ENCODE measurements around the gene RPS21. TPM values are rescaled to one million over a fixed set of nuclear protein-coding genes. Genes with fewer than 3 reads are reported as not detected.

RPS21 gene
- total and polyA plus RNA-seq, 9 of the 15 experiments (the other 6 are each of a cell fraction or from before 2014, with no cell fraction given): 1,380 to 5,647 (median 3,091) TPM

GRCh38 chr20:62365814-62366369 is 21.0 kb upstream of the RPS21 start (continued):
- TF ChIP-seq SRF (CRISPR knock-in tag; IDR thresholded peaks at IDR 0.05) (peak in 1 of 2 experiments; percentile 35; a peak in 1 of 4 replicates), ESRRA (IDR thresholded peaks at IDR 0.05; ENCODE audit: borderline replicate concordance, low read depth) (no peak), ASH1L (IDR thresholded peaks at IDR 0.05; ENCODE audit: borderline replicate concordance, low read depth, partially characterized antibody) (no peak), BACH1 (tag; IDR thresholded peaks at IDR 0.05) (no peak), FOXA1 (IDR thresholded peaks at IDR 0.05; ENCODE audit: borderline replicate concordance) (no peak), FOXJ3 (CRISPR knock-in tag; IDR thresholded peaks at IDR 0.05) (no peak), ZFX (CRISPR knock-in tag; IDR thresholded peaks at IDR 0.05) (peak; percentile 53), SRSF3 (IDR thresholded peaks at IDR 0.05; ENCODE audit: insufficient read depth, low read length) (no peak), KLF13 (tag; IDR thresholded peaks at IDR 0.05; ENCODE audit: borderline replicate concordance, low read depth) (no peak), MBD1 (CRISPR knock-in tag; IDR thresholded peaks at IDR 0.05) (no peak), ZNF232 (CRISPR knock-in tag; IDR thresholded peaks at IDR 0.05) (no peak), TRIM28 (IDR thresholded peaks at IDR 0.05) (no peak), LCOR (CRISPR knock-in tag; IDR thresholded peaks at IDR 0.05) (0 out of 2 replicates have a peak, but pooled peaks have one; percentile 40), ARID2 (IDR thresholded peaks at IDR 0.05) (no peak), DNMT1 (IDR thresholded peaks at IDR 0.05) (no peak), ZNF384 (IDR thresholded peaks at IDR 0.05; ENCODE audit: low read depth, low read length) (no peak), WHSC1 (IDR thresholded peaks at IDR 0.05; ENCODE audit: low read length) (no peak), ZNF583 (CRISPR knock-in tag; IDR thresholded peaks at IDR 0.05) (no peak), CREB1 (IDR thresholded peaks at IDR 0.05) (no peak), CREB1 (CRISPR knock-in tag; IDR thresholded peaks at IDR 0.05) (0 out of 2 replicates have a peak, but pooled peaks have one; percentile 26)
- TF ChIP-seq, protein P1, sequence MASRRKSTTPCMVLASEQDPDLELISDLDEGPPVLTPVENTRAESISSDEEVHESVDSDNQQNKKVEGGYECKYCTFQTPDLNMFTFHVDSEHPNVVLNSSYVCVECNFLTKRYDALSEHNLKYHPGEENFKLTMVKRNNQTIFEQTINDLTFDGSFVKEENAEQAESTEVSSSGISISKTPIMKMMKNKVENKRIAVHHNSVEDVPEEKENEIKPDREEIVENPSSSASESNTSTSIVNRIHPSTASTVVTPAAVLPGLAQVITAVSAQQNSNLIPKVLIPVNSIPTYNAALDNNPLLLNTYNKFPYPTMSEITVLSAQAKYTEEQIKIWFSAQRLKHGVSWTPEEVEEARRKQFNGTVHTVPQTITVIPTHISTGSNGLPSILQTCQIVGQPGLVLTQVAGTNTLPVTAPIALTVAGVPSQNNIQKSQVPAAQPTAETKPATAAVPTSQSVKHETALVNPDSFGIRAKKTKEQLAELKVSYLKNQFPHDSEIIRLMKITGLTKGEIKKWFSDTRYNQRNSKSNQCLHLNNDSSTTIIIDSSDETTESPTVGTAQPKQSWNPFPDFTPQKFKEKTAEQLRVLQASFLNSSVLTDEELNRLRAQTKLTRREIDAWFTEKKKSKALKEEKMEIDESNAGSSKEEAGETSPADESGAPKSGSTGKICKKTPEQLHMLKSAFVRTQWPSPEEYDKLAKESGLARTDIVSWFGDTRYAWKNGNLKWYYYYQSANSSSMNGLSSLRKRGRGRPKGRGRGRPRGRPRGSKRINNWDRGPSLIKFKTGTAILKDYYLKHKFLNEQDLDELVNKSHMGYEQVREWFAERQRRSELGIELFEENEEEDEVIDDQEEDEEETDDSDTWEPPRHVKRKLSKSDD (conservative IDR thresholded peaks at IDR 0.05; ENCODE audit: low read length): no peak
- TF ChIP-seq, protein P2, sequence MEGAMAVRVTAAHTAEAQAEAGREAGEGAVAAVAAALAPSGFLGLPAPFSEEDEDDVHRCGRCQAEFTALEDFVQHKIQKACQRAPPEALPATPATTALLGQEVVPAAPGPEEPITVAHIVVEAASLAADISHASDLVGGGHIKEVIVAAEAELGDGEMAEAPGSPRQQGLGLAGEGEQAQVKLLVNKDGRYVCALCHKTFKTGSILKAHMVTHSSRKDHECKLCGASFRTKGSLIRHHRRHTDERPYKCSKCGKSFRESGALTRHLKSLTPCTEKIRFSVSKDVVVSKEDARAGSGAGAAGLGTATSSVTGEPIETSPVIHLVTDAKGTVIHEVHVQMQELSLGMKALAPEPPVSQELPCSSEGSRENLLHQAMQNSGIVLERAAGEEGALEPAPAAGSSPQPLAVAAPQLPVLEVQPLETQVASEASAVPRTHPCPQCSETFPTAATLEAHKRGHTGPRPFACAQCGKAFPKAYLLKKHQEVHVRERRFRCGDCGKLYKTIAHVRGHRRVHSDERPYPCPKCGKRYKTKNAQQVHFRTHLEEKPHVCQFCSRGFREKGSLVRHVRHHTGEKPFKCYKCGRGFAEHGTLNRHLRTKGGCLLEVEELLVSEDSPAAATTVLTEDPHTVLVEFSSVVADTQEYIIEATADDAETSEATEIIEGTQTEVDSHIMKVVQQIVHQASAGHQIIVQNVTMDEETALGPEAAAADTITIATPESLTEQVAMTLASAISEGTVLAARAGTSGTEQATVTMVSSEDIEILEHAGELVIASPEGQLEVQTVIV (CRISPR knock-in tag; IDR thresholded peaks at IDR 0.05; ENCODE audit: borderline replicate concordance): no peak
